Limb (tissue), 2 donors: ENCODE data around the gene CNGA3.
A peak's percentile ranks its signal among the peaks of the same experiment; 100 is the strongest.

ENCODE experiments used
- DNase-seq, 2 donors: peaks; one replicate each; pipeline ENCODE4 v3.0.0-alpha.2; 2016; ENCODE audit errors: extremely low spot score in 2 of 2

Gene CNGA3

GRCh38 chr2:98438190-98439133, 92.2 kb downstream of the CNGA3 start:
- DNase-seq = no peak

DNA sequence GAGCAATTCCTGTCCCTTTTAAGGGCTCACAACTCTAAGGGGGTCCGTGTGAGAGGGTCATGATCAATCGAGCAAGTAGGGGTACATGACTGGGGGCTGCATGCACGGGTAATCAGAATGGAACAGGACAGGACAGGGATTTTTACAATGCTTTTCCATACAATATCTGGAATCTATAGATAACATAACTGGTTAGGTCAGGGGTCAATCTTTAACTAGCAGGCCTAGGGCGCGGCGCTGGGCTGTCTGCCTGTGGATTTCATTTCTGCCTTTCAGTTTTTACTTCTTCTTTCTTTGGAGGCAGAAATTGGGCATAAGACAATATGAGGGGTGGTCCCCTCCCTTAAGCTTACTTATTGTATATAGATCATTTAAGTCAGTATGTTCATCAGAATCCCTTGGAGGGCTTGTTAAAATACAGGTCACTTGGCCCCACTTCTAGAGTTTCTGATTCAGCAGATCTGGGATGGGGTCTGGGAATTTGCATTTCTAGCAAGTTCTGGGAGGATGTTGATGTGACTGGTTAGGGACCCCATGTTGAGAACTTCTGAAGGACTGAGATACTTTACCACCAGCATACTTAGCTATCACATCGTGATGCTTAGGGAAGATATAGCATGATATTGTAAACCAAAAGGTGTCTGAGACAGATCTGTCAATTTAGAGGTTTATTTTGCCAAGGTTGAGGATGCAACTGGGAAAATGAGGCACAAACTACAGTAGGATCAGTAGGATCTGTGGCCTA, 95.6 kb downstream of the CNGA3 start:
- DNase-seq = no peak

DNA sequence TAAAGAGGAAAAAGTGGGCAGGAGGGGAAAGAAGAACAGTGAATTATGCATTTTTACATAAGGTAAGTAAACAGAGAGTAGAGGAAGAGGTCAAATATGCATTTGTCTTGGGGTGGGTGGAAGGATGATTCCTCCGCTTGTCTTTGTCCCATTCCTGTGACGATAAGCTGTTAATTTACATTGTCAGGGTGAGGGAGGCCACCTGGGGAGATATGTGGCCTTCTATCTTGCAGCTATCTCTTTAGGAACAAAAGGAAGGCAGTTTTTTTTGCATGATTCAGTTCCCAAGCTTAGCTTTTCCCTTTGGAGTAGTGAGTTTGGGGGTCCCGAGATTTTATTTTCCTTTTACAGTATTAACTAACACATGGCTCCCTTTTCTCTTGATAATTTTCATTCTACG, 96.2 kb downstream of the CNGA3 start:
- DNase-seq = no peak

GRCh38 chr2:98444436-98445176, 98.3 kb downstream of the CNGA3 start, which contains the start of gene INPP4A:
TSS of gene INPP4A (plus strand) at chr2:98444858. CDS start at chr2:98520049, 75,191 bp downstream.
- peak; percentile 80 to 92 for DNase-seq

- peak in 1 of 2 donors; percentile 63 for DNase-seq
Measured at GRCh38 chr2:98445177-98445682, 99.0 kb downstream of the CNGA3 start.

- no peak for DNase-seq
Measured at GRCh38 chr2:98445683-98446581, 99.7 kb downstream of the CNGA3 start.

DNA sequence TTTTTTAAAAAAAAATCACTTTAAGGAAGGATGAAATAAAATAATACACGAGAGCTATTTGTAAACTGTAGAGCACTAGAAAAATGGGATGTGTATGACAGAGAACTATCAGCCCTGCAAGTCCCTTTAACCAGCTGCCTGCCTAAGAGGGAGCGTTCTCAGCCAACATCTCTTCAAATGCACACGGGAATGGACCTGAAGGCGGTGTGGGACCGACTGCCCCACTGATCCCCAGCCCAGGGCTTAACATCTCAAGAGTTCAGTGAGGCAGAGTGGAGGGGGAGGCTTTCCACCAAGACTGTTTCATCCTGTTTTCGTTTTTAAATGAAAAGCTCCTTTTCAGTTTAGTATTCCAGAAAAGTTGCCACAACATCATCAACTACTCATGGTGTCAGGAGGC, 100.6 kb downstream of the CNGA3 start:
- DNase-seq = no peak
